Fibroblast of lung (primary cell): ENCODE measurements around the gene HK2. TPM values are rescaled to one million over a fixed set of nuclear protein-coding genes. Genes with fewer than 3 reads are reported as not detected.
"Not testable (repeated sequence)": the region's sequence is repeated elsewhere in the genome, so short reads cannot be mapped to it uniquely, and the experiment has no call there.

Source experiments
- DNase-seq, 2 donors: peaks; one replicate each; pipeline versions ENCODE4 v3.0.0 to v3.0.0-alpha.2; 2010; ENCODE audit warnings: low read depth in 2 of 2
- H2AFZ ChIP-seq: 2 replicates; pipeline ENCODE4 v1.5.1; 2012; ENCODE audit warnings: low read length, control low read depth, inconsistent platforms
- H3K27ac ChIP-seq: 2 replicates; pipeline ENCODE4 v1.5.1; 2011; ENCODE audit warnings: low read length, control low read depth; ENCODE audit not compliant: insufficient read depth
- H3K27me3 ChIP-seq: 2 replicates; pipeline ENCODE4 v1.5.1; 2011; ENCODE audit warnings: mild to moderate bottlenecking, low read length; ENCODE audit not compliant: control insufficient read depth, insufficient read depth
- H3K36me3 ChIP-seq: 2 replicates; pipeline ENCODE4 v1.5.1; 2011; ENCODE audit warnings: low read length; ENCODE audit not compliant: control insufficient read depth, insufficient read depth
- H3K4me1 ChIP-seq: 2 replicates; pipeline ENCODE4 v1.5.1; 2011; ENCODE audit warnings: low read length; ENCODE audit not compliant: control insufficient read depth, insufficient read depth; ENCODE audit errors: extremely low read depth
- H3K4me2 ChIP-seq: 2 replicates; pipeline ENCODE4 v1.5.1; 2011; ENCODE audit warnings: low read length, control low read depth; ENCODE audit not compliant: insufficient read depth; ENCODE audit errors: extremely low read depth
- H3K4me3 ChIP-seq, 4 experiments: fragments of 200-600 bp in 1 of 4; sonication (generic) in 1 of 4; replicated peaks in 1 of 4; 2 replicates each; pipeline ENCODE4 v1.5.1; 2011 to 2016; ENCODE audit warnings: low read length in 4 of 4, low read depth in 3 of 4, mild to moderate bottlenecking in 3 of 4, control low read depth in 2 of 4, inconsistent platforms in 1 of 4, mixed read lengths in 1 of 4; ENCODE audit not compliant: insufficient read depth in 1 of 4; ENCODE audit errors: control extremely low read depth in 1 of 4
- H3K79me2 ChIP-seq: 2 replicates; pipeline ENCODE4 v1.5.1; 2012; ENCODE audit warnings: mild to moderate bottlenecking, low read length, inconsistent platforms; ENCODE audit not compliant: control insufficient read depth, insufficient read depth
- H3K9ac ChIP-seq: 2 replicates; pipeline ENCODE4 v1.5.1; 2011; ENCODE audit warnings: mild to moderate bottlenecking, low read length, control low read depth; ENCODE audit not compliant: insufficient read depth
- H3K9me3 ChIP-seq: 2 replicates; pipeline ENCODE4 v1.5.1; 2012; ENCODE audit warnings: low read depth, low read length; ENCODE audit not compliant: control insufficient read depth, insufficient read depth
- H4K20me1 ChIP-seq: 2 replicates; pipeline ENCODE4 v1.5.1; 2011; ENCODE audit warnings: low read length; ENCODE audit not compliant: control insufficient read depth, insufficient read depth; ENCODE audit errors: extremely low read depth
- EZH2 ChIP-seq: IDR thresholded peaks from 2 replicates; pipeline ENCODE4 v1.5.1; 2012; ENCODE audit warnings: low read length, control low read depth, mild to moderate bottlenecking; ENCODE audit errors: missing control alignments
- polyA plus RNA-seq, 2 donors: library from polyadenylated mRNA; depleted of rRNA in 1 of 2; stranded (reverse) in 1 of 2; unstranded in 1 of 2; fragments of >200 nt; gene quantifications; 2 replicates each; pipeline ENCODE4 v1.2.1, GENCODE V29; 2011 to 2012; ENCODE audit warnings: missing spikeins in 1 of 2
- total RNA-seq: library from RNA; depleted of rRNA; stranded (reverse); fragments of >200 nt; gene quantifications from 2 replicates; pipeline ENCODE4 v1.2.1, GENCODE V29; 2014
- TF ChIP-seq, protein P1 (sequence below), 2 donors: IDR thresholded peaks in 1 of 2; conservative IDR thresholded peaks in 1 of 2; 1 replicate in 1 of 2; 2 replicates in 1 of 2; pipeline ENCODE4 v1.5.1; 2011 to 2012; ENCODE audit warnings: low read length in 2 of 2, control low read depth in 1 of 2, inconsistent platforms in 1 of 2, low read depth in 1 of 2, mild to moderate bottlenecking in 1 of 2

HK2 gene
- total and polyA plus RNA-seq, 2 donors (not counting 1 experiment from before 2014, with no cell fraction given), result 15.7 to 19.3 TPM

DNA sequence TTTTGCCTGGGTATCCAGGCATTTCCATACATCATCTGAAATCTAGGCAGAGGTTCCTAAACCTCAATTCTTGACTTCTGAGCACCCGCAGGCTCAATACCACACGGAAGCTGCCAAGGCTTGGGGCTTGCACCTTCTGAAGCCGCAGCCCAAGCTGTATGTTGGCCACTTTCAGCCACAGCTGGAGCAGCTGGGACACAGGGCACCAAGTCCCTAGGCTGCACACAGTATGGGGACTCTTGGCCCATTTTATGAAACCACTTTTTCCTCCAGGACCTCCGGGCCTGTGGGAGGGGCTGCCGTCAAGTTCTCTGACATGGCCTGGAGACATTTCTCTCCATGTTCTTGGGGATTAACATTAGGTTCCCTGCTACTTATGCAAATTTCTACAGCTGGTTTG lies 72.5 kb downstream of the HK2 start:
- no peaks in the 10 kb centered on the region for H3K9me3 ChIP-seq
- TF ChIP-seq EZH2, result no peak
- TF ChIP-seq, protein P1, sequence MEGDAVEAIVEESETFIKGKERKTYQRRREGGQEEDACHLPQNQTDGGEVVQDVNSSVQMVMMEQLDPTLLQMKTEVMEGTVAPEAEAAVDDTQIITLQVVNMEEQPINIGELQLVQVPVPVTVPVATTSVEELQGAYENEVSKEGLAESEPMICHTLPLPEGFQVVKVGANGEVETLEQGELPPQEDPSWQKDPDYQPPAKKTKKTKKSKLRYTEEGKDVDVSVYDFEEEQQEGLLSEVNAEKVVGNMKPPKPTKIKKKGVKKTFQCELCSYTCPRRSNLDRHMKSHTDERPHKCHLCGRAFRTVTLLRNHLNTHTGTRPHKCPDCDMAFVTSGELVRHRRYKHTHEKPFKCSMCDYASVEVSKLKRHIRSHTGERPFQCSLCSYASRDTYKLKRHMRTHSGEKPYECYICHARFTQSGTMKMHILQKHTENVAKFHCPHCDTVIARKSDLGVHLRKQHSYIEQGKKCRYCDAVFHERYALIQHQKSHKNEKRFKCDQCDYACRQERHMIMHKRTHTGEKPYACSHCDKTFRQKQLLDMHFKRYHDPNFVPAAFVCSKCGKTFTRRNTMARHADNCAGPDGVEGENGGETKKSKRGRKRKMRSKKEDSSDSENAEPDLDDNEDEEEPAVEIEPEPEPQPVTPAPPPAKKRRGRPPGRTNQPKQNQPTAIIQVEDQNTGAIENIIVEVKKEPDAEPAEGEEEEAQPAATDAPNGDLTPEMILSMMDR (conservative IDR thresholded peaks at IDR 0.05 in 1 of 2, IDR thresholded peaks at IDR 0.05 in 1 of 2; ENCODE audit: low read depth in 1 of 2, low read length in 2 of 2), result no peak
- no peak for DNase-seq
- H3K79me2 ChIP-seq, result no peaks in the 10 kb centered on the region
- no peaks in the 10 kb centered on the region for H4K20me1 ChIP-seq
- H3K36me3 ChIP-seq, result no peaks in the 10 kb centered on the region
- H3K4me2 ChIP-seq, result no peak overlapping the region
- H3K27ac ChIP-seq, result no peak overlapping the region
- H3K4me3 ChIP-seq, result no peak overlapping the region
- no peaks in the 10 kb centered on the region for H3K27me3 ChIP-seq
- no peak overlapping the region for H2AFZ ChIP-seq
- no peaks in the 10 kb centered on the region for H3K4me1 ChIP-seq
- no peak overlapping the region for H3K9ac ChIP-seq

DNA sequence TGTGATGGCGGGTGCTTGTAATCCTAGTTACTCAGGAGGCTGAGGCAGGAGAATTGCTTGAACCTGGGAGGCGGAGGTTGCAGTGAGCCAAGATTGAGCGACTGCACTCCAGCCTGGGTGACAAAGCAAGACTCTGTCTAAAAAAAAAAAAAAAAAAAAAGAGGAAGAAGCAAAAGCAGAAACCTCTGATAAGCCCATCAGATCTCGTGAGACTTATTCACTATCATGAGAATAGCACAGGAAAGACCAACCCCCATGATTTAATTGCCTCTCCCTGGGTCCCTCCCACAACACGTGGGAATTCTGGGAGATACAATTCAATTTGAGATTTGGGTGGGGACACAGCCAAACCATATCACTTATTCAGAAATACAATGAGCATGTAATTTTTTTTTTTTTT lies 73.6 kb downstream of the HK2 start:
- not testable (repeated sequence) for H3K27me3 ChIP-seq, H3K9me3 ChIP-seq, H4K20me1 ChIP-seq, H3K27ac ChIP-seq, H3K4me3 ChIP-seq, DNase-seq, H3K4me2 ChIP-seq, H3K36me3 ChIP-seq, H3K79me2 ChIP-seq, H3K9ac ChIP-seq, H2AFZ ChIP-seq, H3K4me1 ChIP-seq

DNA sequence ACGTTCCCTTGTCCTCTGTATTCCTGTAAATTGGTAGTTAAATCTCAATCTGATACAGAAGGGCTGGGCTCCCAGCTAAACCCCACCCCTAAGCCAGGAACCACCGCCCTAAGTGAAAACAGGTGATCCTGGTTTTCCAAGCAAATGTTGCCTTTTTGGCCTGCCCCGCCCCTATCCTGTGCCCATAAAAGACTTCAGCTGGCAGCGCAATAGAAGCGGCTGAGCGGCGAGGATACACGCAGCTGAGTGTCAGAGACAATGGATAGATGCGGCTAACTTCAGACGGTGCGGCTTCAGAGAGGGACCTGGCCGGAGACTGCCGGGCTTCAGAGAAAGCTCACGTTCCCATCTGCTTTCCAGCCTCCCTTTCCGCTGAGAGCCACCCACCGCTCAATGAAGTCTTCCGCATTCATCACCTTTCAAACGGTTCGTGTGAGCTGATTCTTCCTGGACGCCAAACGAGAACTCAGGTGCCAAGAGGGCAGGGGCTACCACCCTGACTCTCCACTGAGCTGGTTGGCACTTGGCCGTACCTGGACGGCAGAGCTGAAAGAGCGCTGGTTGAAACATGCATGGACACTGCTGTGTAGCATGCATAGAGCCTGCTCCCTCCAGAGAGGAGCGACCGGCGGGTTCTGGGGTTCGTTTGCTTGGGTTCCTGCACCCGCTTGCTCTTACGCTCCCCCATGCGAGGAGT lies 75.0 kb downstream of the HK2 start:
- no peaks in the 10 kb centered on the region for H3K4me1 ChIP-seq
- H3K4me3 ChIP-seq, result peak overlapping the region in 3 of 4 experiments; percentile 7 to 34 (median 30)
- no peaks in the 10 kb centered on the region for H4K20me1 ChIP-seq
- H3K9me3 ChIP-seq, result no peaks in the 10 kb centered on the region
- TF ChIP-seq EZH2, result no peak
- TF ChIP-seq, protein P1 (conservative IDR thresholded peaks at IDR 0.05 in 1 of 2, IDR thresholded peaks at IDR 0.05 in 1 of 2; ENCODE audit: low read depth in 1 of 2, low read length in 2 of 2), result no peak
- DNase-seq, result peak in 1 of 2 donors; percentile 12
- H3K27ac ChIP-seq, result no peak overlapping the region
- H3K9ac ChIP-seq, result no peak overlapping the region
- peak overlapping the region; percentile 55 for H2AFZ ChIP-seq
- no peaks in the 10 kb centered on the region for H3K79me2 ChIP-seq
- peak overlapping the region; percentile 28 for H3K4me2 ChIP-seq
- no peaks in the 10 kb centered on the region for H3K36me3 ChIP-seq
- H3K27me3 ChIP-seq, result no peaks in the 10 kb centered on the region
